Caki2 (cell line): ENCODE measurements around the gene SLC8A3. TPM values are rescaled to one million over a fixed set of nuclear protein-coding genes. Genes with fewer than 3 reads are reported as not detected.

Source experiments
- DNase-seq: peaks from one replicate; pipeline ENCODE4 v3.0.0-alpha.2; 2015; ENCODE audit warnings: low read depth
- in situ Hi-C: cut with HindIII; loops from 2 replicates; pipeline ENCODE4 v1.10.0; 2016; ENCODE audit warnings: low sequenced_read_pairs, low pct_unique_long_range_greater_than_20kb, mixed read lengths
- total RNA-seq: library from RNA; depleted of rRNA; stranded (reverse); fragments of >200 nt; shearing (Covaris generic); gene quantifications from 2 replicates; pipeline ENCODE4 v1.2.3, GENCODE V29; 2014; ENCODE audit warnings: low replicate concordance

SLC8A3 gene
- total RNA-seq, 1 experiment from 2014 or later = 0.91 TPM

GRCh38 chr14:70186900-70187451, 1.8 kb downstream of the SLC8A3 start:
- DNase-seq = no peak
- in situ Hi-C loops = no loop called here

GRCh38 chr14:70183991-70184390, 4.8 kb downstream of the SLC8A3 start:
- no peak for DNase-seq
- in situ Hi-C loops = no loop called here

- in situ Hi-C loops = no loop called here
- no peak for DNase-seq
These were observed 7.5 kb downstream of the SLC8A3 start for GRCh38 chr14:70181276-70181675.

GRCh38 chr14:70180718-70181117, 8.0 kb downstream of the SLC8A3 start:
- DNase-seq = no peak
- in situ Hi-C loops = no loop called here

GRCh38 chr14:70177081-70177800, 11.5 kb downstream of the SLC8A3 start:
- no peak for DNase-seq
- in situ Hi-C loops = no loop called here

- in situ Hi-C loops = no loop called here
These were observed 15.2 kb downstream of the SLC8A3 start for GRCh38 chr14:70173569-70173968.

GRCh38 chr14:70171726-70172125, 17.0 kb downstream of the SLC8A3 start:
- no peak for DNase-seq
- in situ Hi-C loops = no loop called here

More at GRCh38 chr14:70173569-70173968, 15.2 kb downstream of the SLC8A3 start:
- DNase-seq = no peak

- in situ Hi-C loops = no loop called here
- DNase-seq = no peak
These were observed 17.8 kb downstream of the SLC8A3 start for GRCh38 chr14:70170976-70171375.

GRCh38 chr14:70168406-70168805, 20.3 kb downstream of the SLC8A3 start:
- in situ Hi-C loops = no loop called here

GRCh38 chr14:70166530-70167203, 22.1 kb downstream of the SLC8A3 start:
- no peak for DNase-seq
- in situ Hi-C loops = no loop called here

More at GRCh38 chr14:70168406-70168805, 20.3 kb downstream of the SLC8A3 start:
- DNase-seq = no peak

GRCh38 chr14:70162358-70162757, 26.4 kb downstream of the SLC8A3 start:
- in situ Hi-C loops = no loop called here
- no peak for DNase-seq

- in situ Hi-C loops = no loop called here
- no peak for DNase-seq
These were observed 32.2 kb downstream of the SLC8A3 start for GRCh38 chr14:70156592-70156991.

- in situ Hi-C loops = no loop called here
- DNase-seq = no peak
These were observed 36.0 kb downstream of the SLC8A3 start for GRCh38 chr14:70152704-70153103.

GRCh38 chr14:70152081-70152480, 36.7 kb downstream of the SLC8A3 start:
- in situ Hi-C loops = no loop called here

GRCh38 chr14:70149596-70150165, 39.1 kb downstream of the SLC8A3 start:
- in situ Hi-C loops = no loop called here
- no peak for DNase-seq

More at GRCh38 chr14:70152081-70152480, 36.7 kb downstream of the SLC8A3 start:
- DNase-seq = no peak

- no peak for DNase-seq
- in situ Hi-C loops = no loop called here
These were observed 39.7 kb downstream of the SLC8A3 start for GRCh38 chr14:70148911-70149595.

- DNase-seq = no peak
- in situ Hi-C loops = no loop called here
These were observed 40.4 kb downstream of the SLC8A3 start for GRCh38 chr14:70148351-70148750.

GRCh38 chr14:70144046-70144445, 44.7 kb downstream of the SLC8A3 start:
- in situ Hi-C loops = no loop called here
- no peak for DNase-seq

- in situ Hi-C loops = no loop called here
- DNase-seq = no peak
These were observed 45.4 kb downstream of the SLC8A3 start for GRCh38 chr14:70143306-70143705.
